ENCODE results near the gene SPI1. TPM values are rescaled to one million over a fixed set of nuclear protein-coding genes. Genes with fewer than 3 reads are reported as not detected.

SPI1 gene
- not detected in 2 replicates for polyA plus RNA-seq (2011; rRNA removed)
- not detected in 2 replicates for polyA minus RNA-seq (2011; rRNA and poly(A)+ RNA removed)

DNA sequence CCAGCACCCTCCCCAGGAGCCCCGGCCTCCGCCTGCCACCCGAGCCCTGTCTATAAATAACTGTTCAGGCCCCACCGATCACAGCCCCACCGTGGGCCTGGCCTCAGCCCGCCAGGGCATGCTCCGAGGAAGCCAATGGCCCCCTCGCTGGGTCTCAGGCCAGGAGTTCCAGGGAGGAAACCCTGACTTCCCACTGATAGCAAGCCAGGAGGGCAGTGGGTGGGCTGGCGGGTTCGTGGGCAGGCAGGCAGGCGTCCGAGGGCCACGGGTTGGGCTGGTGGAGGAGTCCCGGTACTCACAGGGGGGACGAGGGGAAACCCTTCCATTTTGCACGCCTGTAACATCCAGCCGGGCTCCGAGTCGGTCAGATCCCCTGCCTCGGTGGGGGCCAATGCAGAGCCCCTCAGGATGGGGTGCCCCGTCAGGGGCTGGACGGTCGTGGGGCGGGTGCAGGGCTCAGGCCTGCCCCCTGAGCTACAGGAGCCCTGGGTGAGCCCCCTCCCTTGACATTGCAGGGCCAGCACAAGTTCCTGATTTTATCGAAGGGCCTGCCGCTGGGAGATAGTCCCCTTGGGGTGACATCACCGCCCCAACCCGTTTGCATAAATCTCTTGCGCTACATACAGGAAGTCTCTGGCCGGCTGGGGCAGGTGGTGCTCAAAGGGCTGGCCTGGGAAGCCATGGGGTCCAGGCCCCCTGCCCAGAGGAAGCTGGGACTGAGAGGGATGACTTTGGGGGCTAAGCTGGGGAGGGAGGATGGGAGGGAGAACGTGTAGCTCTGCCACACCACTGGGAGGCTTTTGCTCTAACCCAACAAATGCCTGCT is at the start of gene SPI1:
Gene SPI1 (minus strand): TSS at position 538 of the 826 bp plus-strand sequence. CDS start 194 bp downstream, at position 344.
- Histone ChIP-seq H3K36me3 (ENCODE audit: control insufficient read depth, insufficient read depth, low read length) (no peaks in the 10 kb centered on the region), H3K27me3 (ENCODE audit: control insufficient read depth, insufficient read depth, low read length) (no peaks in the 10 kb centered on the region; the same call in 1 of the 2 replicates), H3K4me3 (ENCODE audit: low read depth, low read length) (no peak within 1 kb of the TSS)
- no peak for DNase-seq (ENCODE audit: low read depth)
- ChIA-PET POLR2A (no interaction called here), CTCF (no interaction called here)
- TF ChIP-seq CTCF (IDR thresholded peaks at IDR 0.05; ENCODE audit: insufficient read depth, low read depth, low read length) = no peak

DNA sequence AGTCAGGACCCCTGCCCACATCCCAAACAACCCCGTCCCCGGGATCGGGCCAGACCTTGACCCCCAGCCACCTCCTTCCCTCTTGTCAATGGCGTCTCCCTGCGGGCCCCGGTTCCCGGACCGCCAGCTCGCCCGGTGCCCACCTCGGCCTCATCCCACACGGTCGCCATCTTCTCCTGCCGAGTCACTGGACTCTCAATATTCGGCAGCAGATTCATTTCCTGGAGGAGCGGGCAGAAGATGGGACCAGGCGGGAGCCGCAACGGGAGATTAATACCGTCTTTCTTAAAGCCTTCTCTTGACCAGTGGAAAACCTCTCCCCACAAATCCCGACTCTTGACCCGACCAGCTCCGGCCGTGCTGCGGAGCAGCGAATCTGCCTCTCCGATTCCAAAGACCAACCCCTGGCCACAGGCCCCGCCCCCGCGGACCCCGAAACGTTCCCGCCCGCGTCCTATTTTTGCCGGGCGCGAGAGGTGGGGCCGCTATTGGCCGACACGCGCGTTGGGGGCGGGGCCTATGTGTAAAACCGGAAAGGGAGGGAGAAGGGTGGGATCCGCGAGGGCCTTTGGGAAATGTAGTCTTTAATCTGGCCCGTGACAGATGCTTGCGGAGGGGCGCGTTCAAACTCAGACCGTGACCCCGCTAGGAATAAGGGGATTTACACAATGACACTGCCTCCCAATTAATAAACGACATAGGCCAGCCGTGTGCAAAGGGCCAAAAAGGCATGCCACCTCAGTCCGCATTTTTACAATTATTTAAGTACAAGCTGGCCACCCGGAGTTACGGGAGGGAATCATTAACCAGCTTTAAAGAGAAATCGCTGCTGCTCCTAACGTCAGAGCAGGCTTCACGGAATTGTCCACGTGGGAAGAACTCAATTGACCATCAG is 48.0 kb upstream of the SPI1 start, which contains the start of gene PSMC3:
Gene PSMC3 (minus strand): TSS at position 378 of the 895 bp plus-strand sequence. CDS start 160 bp downstream, at position 218.
- H3K36me3 ChIP-seq (ENCODE audit: control insufficient read depth, insufficient read depth, low read length) = peaks cover 22% of the 10 kb centered on the region
- H3K4me3 ChIP-seq (ENCODE audit: low read depth, low read length) = peak within 1 kb of the TSS; percentile 82
- DNase-seq (ENCODE audit: low read depth) = peak; percentile 64
- POLR2A ChIA-PET = no interaction called here
- no peaks in the 10 kb centered on the region for H3K27me3 ChIP-seq (ENCODE audit: control insufficient read depth, insufficient read depth, low read length)
- CTCF ChIA-PET = interaction anchor here (1.0 to 2.8 kb wide), 6 partner anchors 9 to 52 kb away, joined by 3 to 15 read pairs (median 4); no protein-coding TSS in a partner anchor
- TF ChIP-seq CTCF (IDR thresholded peaks at IDR 0.05; ENCODE audit: insufficient read depth, low read depth, low read length) = no peak

- H3K36me3 ChIP-seq (ENCODE audit: control insufficient read depth, insufficient read depth, low read length) = peaks cover 25% of the 10 kb centered on the region
- POLR2A ChIA-PET = no interaction called here
- H3K27me3 ChIP-seq (ENCODE audit: control insufficient read depth, insufficient read depth, low read length) = no peaks in the 10 kb centered on the region
- peak overlapping the region; percentile 82 for H3K4me3 ChIP-seq (ENCODE audit: low read depth, low read length)
- DNase-seq (ENCODE audit: low read depth) = no peak
- CTCF ChIA-PET = interaction anchor here (0.9 to 2.8 kb wide), 4 partner anchors 10 to 51 kb away, joined by 3 to 15 read pairs (median 4); no protein-coding TSS in a partner anchor
- TF ChIP-seq CTCF (IDR thresholded peaks at IDR 0.05; ENCODE audit: insufficient read depth, low read depth, low read length) = no peak
These were observed 47.3 kb upstream of the SPI1 start for GRCh38 chr11:47425611-47426010.

- DNase-seq (ENCODE audit: low read depth) = no peak
- Histone ChIP-seq H3K27me3 (ENCODE audit: control insufficient read depth, insufficient read depth, low read length) (no peaks in the 10 kb centered on the region), H3K4me3 (ENCODE audit: low read depth, low read length) (no peak overlapping the region), H3K36me3 (ENCODE audit: control insufficient read depth, insufficient read depth, low read length) (peaks cover 45% of the 10 kb centered on the region)
- TF ChIP-seq CTCF (IDR thresholded peaks at IDR 0.05; ENCODE audit: insufficient read depth, low read depth, low read length) = no peak
- ChIA-PET POLR2A (no interaction called here), CTCF (interaction anchor here (1.1 kb wide), 1 partner anchor 8 kb away, joined by 3 read pairs; no protein-coding TSS in a partner anchor)
These were observed 40.3 kb upstream of the SPI1 start for GRCh38 chr11:47418454-47419259.
